ENCODE measurements around the gene GALT. TPM values are rescaled to one million over a fixed set of nuclear protein-coding genes. Genes with fewer than 3 reads are reported as not detected.

The GALT gene
- total and polyA plus RNA-seq, 2 of the 13 experiments (the other 11 are each of a cell fraction or from before 2014, with no cell fraction given), result 40.4 to 46.3 TPM

DNA sequence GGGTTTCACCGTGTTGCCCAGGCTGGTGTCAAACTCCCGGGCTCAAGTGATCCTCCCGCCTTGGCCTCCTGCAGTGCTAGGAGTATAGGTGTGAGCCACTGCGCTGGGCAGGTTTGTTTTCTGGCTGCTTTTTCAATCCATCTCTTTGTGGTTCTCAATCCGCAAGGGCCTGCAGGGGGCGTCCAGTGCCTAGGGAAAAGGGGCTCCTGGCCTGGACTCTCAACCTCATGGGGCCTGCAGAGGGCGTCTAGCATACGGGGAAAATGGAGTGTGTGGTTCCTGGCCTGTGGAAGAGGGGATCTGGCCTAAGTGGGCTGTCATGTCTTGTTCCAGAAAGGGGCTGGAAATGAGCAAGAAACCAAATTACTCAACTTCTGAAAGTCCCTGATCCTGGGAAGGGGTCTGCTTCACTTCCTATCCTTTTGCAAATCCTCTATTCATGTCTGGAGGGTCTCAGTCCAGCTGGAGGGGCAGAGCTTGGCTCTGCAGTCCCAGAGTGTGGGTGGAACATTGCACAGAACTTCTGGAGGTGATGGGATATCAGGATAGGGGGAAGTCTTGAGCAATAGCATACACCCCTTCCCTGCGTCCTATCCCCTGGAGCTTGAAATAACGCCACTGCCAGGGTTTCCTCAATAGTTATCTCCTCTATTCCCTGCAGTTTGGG is 28.7 kb downstream of the GALT start (continued):
- TF ChIP-seq ZBTB25 (CRISPR knock-in tag; IDR thresholded peaks at IDR 0.05) (peak; percentile 75; the same call in 1 of the 2 replicates), ZNF234 (CRISPR knock-in tag; conservative IDR thresholded peaks at IDR 0.05) (no peak), HOXA7 (CRISPR knock-in tag; IDR thresholded peaks at IDR 0.05) (no peak), HOXA9 (CRISPR knock-in tag; IDR thresholded peaks at IDR 0.05; ENCODE audit: borderline replicate concordance) (no peak), ZNF350 (CRISPR knock-in tag; IDR thresholded peaks at IDR 0.05; ENCODE audit: borderline replicate concordance, low read depth) (peak; percentile 49; the same call in 1 of the 2 replicates), HNRNPH1 (optimal IDR thresholded peaks at IDR 0.05; ENCODE audit: low read depth, low read length) (no peak), KLF11 (CRISPR knock-in tag; IDR thresholded peaks at IDR 0.05) (no peak), MLX (CRISPR knock-in tag; IDR thresholded peaks at IDR 0.05) (no peak), POLR2AphosphoS5 (IDR thresholded peaks at IDR 0.05; ENCODE audit: low read depth, low read length) (no peak), ZC3H13 (CRISPR knock-in tag; IDR thresholded peaks at IDR 0.05) (no peak), ZKSCAN1 (IDR thresholded peaks at IDR 0.05; ENCODE audit: low read length) (no peak), ZFP36L1 (CRISPR knock-in tag; IDR thresholded peaks at IDR 0.05) (no peak), REST (IDR thresholded peaks at IDR 0.05; ENCODE audit: borderline replicate concordance in 1 of 2, low read depth in 1 of 2, low read length in 2 of 2) (no peak)
- TF ChIP-seq, protein P1, sequence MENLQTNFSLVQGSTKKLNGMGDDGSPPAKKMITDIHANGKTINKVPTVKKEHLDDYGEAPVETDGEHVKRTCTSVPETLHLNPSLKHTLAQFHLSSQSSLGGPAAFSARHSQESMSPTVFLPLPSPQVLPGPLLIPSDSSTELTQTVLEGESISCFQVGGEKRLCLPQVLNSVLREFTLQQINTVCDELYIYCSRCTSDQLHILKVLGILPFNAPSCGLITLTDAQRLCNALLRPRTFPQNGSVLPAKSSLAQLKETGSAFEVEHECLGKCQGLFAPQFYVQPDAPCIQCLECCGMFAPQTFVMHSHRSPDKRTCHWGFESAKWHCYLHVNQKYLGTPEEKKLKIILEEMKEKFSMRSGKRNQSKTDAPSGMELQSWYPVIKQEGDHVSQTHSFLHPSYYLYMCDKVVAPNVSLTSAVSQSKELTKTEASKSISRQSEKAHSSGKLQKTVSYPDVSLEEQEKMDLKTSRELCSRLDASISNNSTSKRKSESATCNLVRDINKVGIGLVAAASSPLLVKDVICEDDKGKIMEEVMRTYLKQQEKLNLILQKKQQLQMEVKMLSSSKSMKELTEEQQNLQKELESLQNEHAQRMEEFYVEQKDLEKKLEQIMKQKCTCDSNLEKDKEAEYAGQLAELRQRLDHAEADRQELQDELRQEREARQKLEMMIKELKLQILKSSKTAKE (CRISPR knock-in tag; IDR thresholded peaks at IDR 0.05; ENCODE audit: borderline replicate concordance), result no peak
- TF ChIP-seq, protein P2, sequence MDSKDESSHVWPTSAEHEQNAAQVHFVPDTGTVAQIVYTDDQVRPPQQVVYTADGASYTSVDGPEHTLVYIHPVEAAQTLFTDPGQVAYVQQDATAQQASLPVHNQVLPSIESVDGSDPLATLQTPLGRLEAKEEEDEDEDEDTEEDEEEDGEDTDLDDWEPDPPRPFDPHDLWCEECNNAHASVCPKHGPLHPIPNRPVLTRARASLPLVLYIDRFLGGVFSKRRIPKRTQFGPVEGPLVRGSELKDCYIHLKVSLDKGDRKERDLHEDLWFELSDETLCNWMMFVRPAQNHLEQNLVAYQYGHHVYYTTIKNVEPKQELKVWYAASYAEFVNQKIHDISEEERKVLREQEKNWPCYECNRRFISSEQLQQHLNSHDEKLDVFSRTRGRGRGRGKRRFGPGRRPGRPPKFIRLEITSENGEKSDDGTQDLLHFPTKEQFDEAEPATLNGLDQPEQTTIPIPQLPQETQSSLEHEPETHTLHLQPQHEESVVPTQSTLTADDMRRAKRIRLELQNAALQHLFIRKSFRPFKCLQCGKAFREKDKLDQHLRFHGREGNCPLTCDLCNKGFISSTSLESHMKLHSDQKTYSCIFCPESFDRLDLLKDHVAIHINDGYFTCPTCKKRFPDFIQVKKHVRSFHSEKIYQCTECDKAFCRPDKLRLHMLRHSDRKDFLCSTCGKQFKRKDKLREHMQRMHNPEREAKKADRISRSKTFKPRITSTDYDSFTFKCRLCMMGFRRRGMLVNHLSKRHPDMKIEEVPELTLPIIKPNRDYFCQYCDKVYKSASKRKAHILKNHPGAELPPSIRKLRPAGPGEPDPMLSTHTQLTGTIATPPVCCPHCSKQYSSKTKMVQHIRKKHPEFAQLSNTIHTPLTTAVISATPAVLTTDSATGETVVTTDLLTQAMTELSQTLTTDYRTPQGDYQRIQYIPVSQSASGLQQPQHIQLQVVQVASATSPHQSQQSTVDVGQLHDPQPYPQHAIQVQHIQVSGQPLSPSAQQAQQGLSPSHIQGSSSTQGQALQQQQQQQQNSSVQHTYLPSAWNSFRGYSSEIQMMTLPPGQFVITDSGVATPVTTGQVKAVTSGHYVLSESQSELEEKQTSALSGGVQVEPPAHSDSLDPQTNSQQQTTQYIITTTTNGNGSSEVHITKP (CRISPR knock-in tag; IDR thresholded peaks at IDR 0.05; ENCODE audit: low read depth), result no peak
- TF ChIP-seq, protein P3, sequence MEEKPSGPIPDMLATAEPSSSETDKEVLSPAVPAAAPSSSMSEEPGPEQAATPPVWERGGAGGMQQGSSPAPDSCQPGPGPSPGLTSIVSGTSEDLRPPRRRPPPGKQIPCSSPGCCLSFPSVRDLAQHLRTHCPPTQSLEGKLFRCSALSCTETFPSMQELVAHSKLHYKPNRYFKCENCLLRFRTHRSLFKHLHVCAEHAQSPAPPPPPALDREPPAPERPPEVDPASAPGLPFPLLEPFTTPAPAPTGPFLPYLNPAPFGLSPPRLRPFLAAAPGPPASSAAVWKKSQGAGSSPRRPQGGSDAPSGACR (CRISPR knock-in tag; IDR thresholded peaks at IDR 0.05), result no peak

Measured in HepG2 (cell line).